SK-N-SH treated with all-trans-retinoic acid at 6 μM for 48 hours (cell line): Measurements from ENCODE around the gene BCORL1.

Experiments used
- ATAC-seq: fragments of 200-7000 bp; cut with Tn5 transposase; 3 replicates; pipeline ENCODE4 v1.9.1; 2020; ENCODE audit warnings: mild to moderate bottlenecking, moderate library complexity
- ARNTL ChIP-seq: fragments of 450-650 bp; formaldehyde crosslinking; IDR thresholded peaks from 2 replicates; pipeline ENCODE4 v1.5.0; 2020; ENCODE audit warnings: low read depth, mild to moderate bottlenecking, moderate library complexity, borderline replicate concordance
- BACH2 ChIP-seq: fragments of 250-450 bp; sonication (Bioruptor Pico); IDR thresholded peaks from 2 replicates; pipeline ENCODE4 v1.9.0; 2021; ENCODE audit warnings: mild to moderate bottlenecking, borderline replicate concordance
- CSDC2 ChIP-seq: fragments of 250-450 bp; sonication (Bioruptor Pico); IDR thresholded peaks from 2 replicates; pipeline ENCODE4 v1.5.0; 2020; ENCODE audit warnings: mild to moderate bottlenecking, moderate library complexity
- ISL1 ChIP-seq: fragments of 250-450 bp; sonication (Bioruptor Pico); IDR thresholded peaks from 2 replicates; pipeline ENCODE4 v2.1.2; 2022; ENCODE audit warnings: mild to moderate bottlenecking, moderate library complexity
- PATZ1 ChIP-seq: fragments of 250-450 bp; sonication (Bioruptor Pico); IDR thresholded peaks from 2 replicates; pipeline ENCODE4 v1.8.0; 2020; ENCODE audit warnings: mild to moderate bottlenecking, moderate library complexity, borderline replicate concordance
- RARB ChIP-seq: fragments of 250-450 bp; sonication (Bioruptor Pico); IDR thresholded peaks from 2 replicates; pipeline ENCODE4 v1.8.0; 2021; ENCODE audit warnings: mild to moderate bottlenecking, moderate library complexity
- SNAI2 ChIP-seq: fragments of 250-450 bp; sonication (Bioruptor Pico); IDR thresholded peaks from 2 replicates; pipeline ENCODE4 v1.5.0; 2020; ENCODE audit warnings: mild to moderate bottlenecking, moderate library complexity
- TOX ChIP-seq: fragments of 250-450 bp; sonication (Bioruptor Pico); IDR thresholded peaks from 2 replicates; pipeline ENCODE4 v1.8.0; 2021; ENCODE audit warnings: mild to moderate bottlenecking, moderate library complexity, borderline replicate concordance
- TSHZ2 ChIP-seq: fragments of 250-450 bp; sonication (Bioruptor Pico); IDR thresholded peaks from 2 replicates; pipeline ENCODE4 v1.5.0; 2020; ENCODE audit warnings: mild to moderate bottlenecking, moderate library complexity
- ZC3H10 ChIP-seq: fragments of 250-450 bp; sonication (Bioruptor Pico); IDR thresholded peaks from 2 replicates; pipeline ENCODE4 v1.5.1; 2021; ENCODE audit warnings: mild to moderate bottlenecking, moderate library complexity
- ZFP3 ChIP-seq: fragments of 250-450 bp; sonication (Bioruptor Pico); IDR thresholded peaks from 2 replicates; pipeline ENCODE4 v1.5.0; 2020; ENCODE audit warnings: mild to moderate bottlenecking, moderate library complexity
- ZNF565 ChIP-seq: fragments of 450-650 bp; formaldehyde crosslinking; conservative IDR thresholded peaks from 2 replicates; pipeline ENCODE4 v1.5.0; 2020; ENCODE audit warnings: low read depth, mild to moderate bottlenecking, moderate library complexity
- ZNF70 ChIP-seq: fragments of 450-650 bp; formaldehyde crosslinking; IDR thresholded peaks from 2 replicates; pipeline ENCODE4 v1.5.0; 2020; ENCODE audit warnings: mild to moderate bottlenecking, moderate library complexity
- ZNF8 ChIP-seq: fragments of 450-650 bp; formaldehyde crosslinking; IDR thresholded peaks from 2 replicates; pipeline ENCODE4 v1.5.0; 2020; ENCODE audit warnings: mild to moderate bottlenecking, moderate library complexity
- TF ChIP-seq, protein P1 (sequence below): fragments of 250-450 bp; sonication (Bioruptor Pico); IDR thresholded peaks from 2 replicates; pipeline ENCODE4 v1.5.1; 2021; ENCODE audit warnings: mild to moderate bottlenecking, moderate library complexity

BCORL1 gene

GRCh38 chrX:129981200-129981553 is 1.3 kb upstream of the BCORL1 start:
- no peak for ATAC-seq
- no peak for TF ChIP-seq CSDC2
- TF ChIP-seq ZNF565 (CRISPR knock-in tag) = no peak
- TF ChIP-seq, all 23 proteins: peak for 0

GRCh38 chrX:129981752-129982299 is 609 bp upstream of the BCORL1 start:
- TF ChIP-seq SNAI2 (CRISPR knock-in tag) = no peak
- ATAC-seq = peak; percentile 1; the same call in 2 of the 3 replicates

GRCh38 chrX:129983575-129984110 is 1.2 kb downstream of the BCORL1 start:
- no peak for ATAC-seq
- TF ChIP-seq BACH2 (CRISPR knock-in tag) (no peak), ARNTL (no peak), ZC3H10 (no peak), ZNF70 (CRISPR knock-in tag) (no peak), TOX (no peak), PATZ1 (CRISPR knock-in tag) (no peak), RARB (CRISPR knock-in tag) (no peak), ZFP3 (CRISPR knock-in tag) (no peak)

GRCh38 chrX:129984111-129984958 is 1.9 kb downstream of the BCORL1 start:
- no peak for ATAC-seq

GRCh38 chrX:129987871-129988270 is 5.4 kb downstream of the BCORL1 start:
- ATAC-seq = no peak
- TF ChIP-seq ZNF565 (CRISPR knock-in tag) (no peak), CSDC2 (no peak)

More at GRCh38 chrX:129984111-129984958, 1.9 kb downstream of the BCORL1 start:
- TF ChIP-seq TSHZ2 (CRISPR knock-in tag) (no peak), ZNF565 (CRISPR knock-in tag) (no peak)

- TF ChIP-seq RARB (CRISPR knock-in tag) = no peak
- no peak for TF ChIP-seq BACH2 (CRISPR knock-in tag)
- no peak for TF ChIP-seq ZNF565 (CRISPR knock-in tag)
- TF ChIP-seq PATZ1 (CRISPR knock-in tag) = no peak
- TF ChIP-seq ISL1 (CRISPR knock-in tag) = no peak
- TF ChIP-seq ZNF8 (CRISPR knock-in tag) = no peak
- TF ChIP-seq, protein P1, sequence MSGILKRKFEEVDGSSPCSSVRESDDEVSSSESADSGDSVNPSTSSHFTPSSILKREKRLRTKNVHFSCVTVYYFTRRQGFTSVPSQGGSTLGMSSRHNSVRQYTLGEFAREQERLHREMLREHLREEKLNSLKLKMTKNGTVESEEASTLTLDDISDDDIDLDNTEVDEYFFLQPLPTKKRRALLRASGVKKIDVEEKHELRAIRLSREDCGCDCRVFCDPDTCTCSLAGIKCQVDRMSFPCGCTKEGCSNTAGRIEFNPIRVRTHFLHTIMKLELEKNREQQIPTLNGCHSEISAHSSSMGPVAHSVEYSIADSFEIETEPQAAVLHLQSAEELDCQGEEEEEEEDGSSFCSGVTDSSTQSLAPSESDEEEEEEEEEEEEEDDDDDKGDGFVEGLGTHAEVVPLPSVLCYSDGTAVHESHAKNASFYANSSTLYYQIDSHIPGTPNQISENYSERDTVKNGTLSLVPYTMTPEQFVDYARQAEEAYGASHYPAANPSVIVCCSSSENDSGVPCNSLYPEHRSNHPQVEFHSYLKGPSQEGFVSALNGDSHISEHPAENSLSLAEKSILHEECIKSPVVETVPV (CRISPR knock-in tag) = no peak
- TF ChIP-seq CSDC2 = no peak
- no peak for TF ChIP-seq TOX
- no peak for ATAC-seq
Measured at GRCh38 chrX:129992181-129992580, 9.7 kb downstream of the BCORL1 start.
